ENCODE results near the gene VDAC1. TPM values are rescaled to one million over a fixed set of nuclear protein-coding genes. Genes with fewer than 3 reads are reported as not detected.

The VDAC1 gene
- total and polyA plus RNA-seq, 2 of the 8 experiments (the other 6 are each of a cell fraction or from before 2014, with no cell fraction given), result 111 to 301 TPM

- peak; percentile 22 for TF ChIP-seq TAF7 (optimal IDR thresholded peaks at IDR 0.05; ENCODE audit: borderline replicate concordance, low read depth, low read length)
- TF ChIP-seq KDM5A (IDR thresholded peaks at IDR 0.05; ENCODE audit: low read length), result no peak
Measured at GRCh38 chr5:134003817-134004625, 754 bp downstream of the VDAC1 start (continued).

All from H1 (cell line).